Neural cell (in vitro differentiated cells): ENCODE measurements around the gene RCE1. TPM values are rescaled to one million over a fixed set of nuclear protein-coding genes. Genes with fewer than 3 reads are reported as not detected.
A peak's percentile ranks its signal among the peaks of the same experiment; 100 is the strongest.

ENCODE experiments used
- H2AFZ ChIP-seq: fragments of 200-600, 300-800 bp; sonication (generic), shearing (Covaris generic); 2 replicates; pipeline ENCODE4 v1.6.0; 2014; ENCODE audit warnings: low read depth, mild to moderate bottlenecking, antibody characterized with exemption, low read length, moderate library complexity
- H3F3A ChIP-seq: fragments of 200-600 bp; shearing (Covaris generic); 2 replicates; pipeline ENCODE4 v1.6.1; 2016; ENCODE audit warnings: mild to moderate bottlenecking, moderate library complexity, mixed read lengths, antibody characterized with exemption, low read length; ENCODE audit not compliant: insufficient read depth, poor library complexity, severe bottlenecking
- H3K27ac ChIP-seq: fragments of 200-600, 300-800 bp; sonication (generic), shearing (Covaris generic); 2 replicates; pipeline ENCODE4 v1.5.1; 2014; ENCODE audit warnings: mild to moderate bottlenecking, low read length, moderate library complexity
- H3K27me3 ChIP-seq: fragments of 300-800, 200-600 bp; sonication (generic), shearing (Covaris generic); 2 replicates; pipeline ENCODE4 v1.6.0; 2014; ENCODE audit warnings: mild to moderate bottlenecking, low read depth, low read length, moderate library complexity; ENCODE audit not compliant: insufficient read depth
- H3K36me3 ChIP-seq: fragments of 300-800, 200-600 bp; sonication (generic), shearing (Covaris generic); 2 replicates; pipeline ENCODE4 v1.5.1; 2014; ENCODE audit warnings: mild to moderate bottlenecking, antibody characterized with exemption, low read length, moderate library complexity; ENCODE audit not compliant: insufficient read depth
- H3K4me2 ChIP-seq: fragments of 300-800, 200-600 bp; sonication (generic), shearing (Covaris generic); 2 replicates; pipeline ENCODE4 v1.6.0; 2014; ENCODE audit warnings: mild to moderate bottlenecking, low read length
- H3K4me3 ChIP-seq: fragments of 300-800, 200-600 bp; sonication (generic), shearing (Covaris generic); 2 replicates; pipeline ENCODE4 v1.5.1; 2014; ENCODE audit warnings: mild to moderate bottlenecking, low read length, moderate library complexity
- H3K79me2 ChIP-seq: fragments of 200-600 bp; shearing (Covaris generic); replicated peaks from 2 replicates; pipeline ENCODE4 v1.6.0; 2014; ENCODE audit warnings: mild to moderate bottlenecking, low read length, moderate library complexity; ENCODE audit not compliant: insufficient read depth
- H3K9ac ChIP-seq: fragments of 300-800, 200-600 bp; sonication (generic), shearing (Covaris generic); 2 replicates; pipeline ENCODE4 v1.6.1; 2016; ENCODE audit warnings: mild to moderate bottlenecking, low read length, mixed read lengths
- H3K9me2 ChIP-seq: fragments of 200-600 bp; shearing (Covaris generic); 2 replicates; pipeline ENCODE4 v1.6.1; 2016; ENCODE audit warnings: mild to moderate bottlenecking, low read length, mixed read lengths; ENCODE audit not compliant: insufficient read depth
- H3K9me3 ChIP-seq: fragments of 200-600, 300-800 bp; sonication (generic), shearing (Covaris generic); 2 replicates; pipeline ENCODE4 v1.6.1; 2016; ENCODE audit warnings: mild to moderate bottlenecking, mixed run types, low read length, moderate library complexity, mixed read lengths
- H4K20me1 ChIP-seq: fragments of 200-600 bp; shearing (Covaris generic); 2 replicates; pipeline ENCODE4 v1.6.1; 2016; ENCODE audit warnings: mild to moderate bottlenecking, mixed run types; ENCODE audit not compliant: insufficient read depth
- EP300 ChIP-seq: fragments of 450-650 bp; conservative IDR thresholded peaks from 2 replicates; pipeline ENCODE4 v1.6.1; 2014; ENCODE audit warnings: antibody characterized with exemption, mild to moderate bottlenecking, moderate library complexity; ENCODE audit not compliant: poor library complexity, severe bottlenecking
- MXI1 ChIP-seq: fragments of 450-650 bp; conservative IDR thresholded peaks from 2 replicates; pipeline ENCODE4 v1.6.1; 2014; ENCODE audit warnings: antibody characterized with exemption, mild to moderate bottlenecking; ENCODE audit not compliant: poor library complexity, severe bottlenecking
- POLR2AphosphoS5 ChIP-seq: IDR thresholded peaks from 2 replicates; pipeline ENCODE4 v1.6.1; 2012
- RAD21 ChIP-seq: fragments of 450-650 bp; conservative IDR thresholded peaks from 2 replicates; pipeline ENCODE4 v1.6.1; 2014; ENCODE audit warnings: antibody characterized with exemption, mild to moderate bottlenecking, moderate library complexity
- REST ChIP-seq: IDR thresholded peaks from 2 replicates; pipeline ENCODE4 v1.6.1; 2012; ENCODE audit warnings: borderline replicate concordance
- SMC3 ChIP-seq: fragments of 450-650 bp; conservative IDR thresholded peaks from 2 replicates; pipeline ENCODE4 v1.6.1; 2014; ENCODE audit warnings: antibody characterized with exemption, mild to moderate bottlenecking, moderate library complexity; ENCODE audit not compliant: poor library complexity
- TAF1 ChIP-seq: IDR thresholded peaks from 2 replicates; pipeline ENCODE4 v1.6.1; 2012; ENCODE audit warnings: low read depth
- polyA plus RNA-seq: library from polyadenylated mRNA; depleted of rRNA; stranded (reverse); fragments of >200 nt; gene quantifications from 2 replicates; pipeline ENCODE4 v1.2.3, GENCODE V29; 2014
- TF ChIP-seq, protein P1 (sequence below): fragments of 450-650 bp; IDR thresholded peaks from 2 replicates; pipeline ENCODE4 v1.5.1; 2014; ENCODE audit warnings: antibody characterized with exemption, mild to moderate bottlenecking, moderate library complexity; ENCODE audit not compliant: poor library complexity, severe bottlenecking

The RCE1 gene
- polyA plus RNA-seq, 1 donor from 2014 or later = 50.5 TPM

GRCh38 chr11:66882561-66883015 is 39.3 kb downstream of the RCE1 start:
- Histone ChIP-seq H3F3A (no peaks in the 10 kb centered on the region), H3K36me3 (no peaks in the 10 kb centered on the region), H2AFZ (no peak overlapping the region), H3K79me2 (no peaks in the 10 kb centered on the region), H4K20me1 (no peaks in the 10 kb centered on the region), H3K27me3 (no peaks in the 10 kb centered on the region), H3K9me3 (no peaks in the 10 kb centered on the region), H3K9me2 (no peaks in the 10 kb centered on the region), H3K9ac (no peak overlapping the region), H3K4me3 (no peak overlapping the region), H3K27ac (no peak overlapping the region), H3K4me2 (no peak overlapping the region)
- TF ChIP-seq POLR2AphosphoS5 (no peak), TAF1 (no peak), EP300 (no peak), RAD21 (no peak), SMC3 (no peak)

DNA sequence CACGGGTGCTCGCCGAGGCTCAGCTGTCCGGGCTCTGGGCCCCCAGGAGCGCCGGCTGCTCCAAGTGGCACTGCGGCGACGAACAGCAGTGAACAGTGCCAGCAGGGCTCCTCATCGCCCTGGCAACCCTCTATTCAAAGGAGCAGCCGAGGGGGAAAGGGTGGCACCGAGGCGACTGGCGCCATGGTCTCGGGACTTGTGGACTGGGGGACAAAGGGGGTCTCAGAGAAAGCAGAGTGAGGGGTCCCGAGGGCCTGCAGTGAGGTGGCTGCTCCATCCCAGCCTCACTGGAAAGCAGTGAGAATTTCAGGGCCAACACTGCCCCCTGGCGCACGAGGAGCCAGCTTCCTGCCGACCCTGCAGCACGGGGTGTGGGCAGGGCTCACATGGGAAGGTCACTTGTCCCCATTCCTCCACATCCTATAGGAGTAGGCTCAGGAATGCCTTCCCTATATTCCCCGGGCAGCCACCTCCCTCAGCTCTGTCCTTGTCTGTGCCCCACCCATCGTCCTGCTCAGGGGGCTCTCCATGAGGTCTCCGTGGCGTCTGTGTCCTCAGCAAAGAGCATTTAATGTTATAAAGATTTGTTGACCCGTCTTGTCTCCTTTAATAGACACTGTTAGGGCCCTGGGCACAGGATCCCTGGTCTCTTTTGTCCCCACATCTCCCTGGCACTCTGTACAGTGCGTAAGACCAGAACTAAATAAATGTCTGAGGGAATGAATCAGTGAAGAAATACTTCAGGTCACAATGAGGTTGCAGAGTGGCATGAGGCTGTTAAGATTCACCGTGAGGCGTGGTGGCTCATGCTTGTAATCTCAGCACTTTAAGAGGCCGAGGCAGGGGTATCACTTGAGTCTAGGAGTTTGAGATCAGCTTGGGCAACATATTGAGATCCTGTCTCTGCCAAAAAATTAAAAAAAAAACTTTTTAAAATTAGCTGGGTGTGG is 40.0 kb downstream of the RCE1 start:
- Histone ChIP-seq H3K9me3 (no peaks in the 10 kb centered on the region), H3K27me3 (no peaks in the 10 kb centered on the region), H3K36me3 (no peaks in the 10 kb centered on the region), H3K9ac (no peak overlapping the region), H3K9me2 (no peaks in the 10 kb centered on the region), H3K4me3 (no peak overlapping the region), H4K20me1 (no peaks in the 10 kb centered on the region), H3K4me2 (no peak overlapping the region), H3K27ac (no peak overlapping the region), H2AFZ (no peak overlapping the region), H3F3A (no peaks in the 10 kb centered on the region), H3K79me2 (no peaks in the 10 kb centered on the region)
- TF ChIP-seq REST (no peak), EP300 (no peak), MXI1 (peak; percentile 21), SMC3 (peak; percentile 34), RAD21 (peak; percentile 42)
- TF ChIP-seq, protein P1, sequence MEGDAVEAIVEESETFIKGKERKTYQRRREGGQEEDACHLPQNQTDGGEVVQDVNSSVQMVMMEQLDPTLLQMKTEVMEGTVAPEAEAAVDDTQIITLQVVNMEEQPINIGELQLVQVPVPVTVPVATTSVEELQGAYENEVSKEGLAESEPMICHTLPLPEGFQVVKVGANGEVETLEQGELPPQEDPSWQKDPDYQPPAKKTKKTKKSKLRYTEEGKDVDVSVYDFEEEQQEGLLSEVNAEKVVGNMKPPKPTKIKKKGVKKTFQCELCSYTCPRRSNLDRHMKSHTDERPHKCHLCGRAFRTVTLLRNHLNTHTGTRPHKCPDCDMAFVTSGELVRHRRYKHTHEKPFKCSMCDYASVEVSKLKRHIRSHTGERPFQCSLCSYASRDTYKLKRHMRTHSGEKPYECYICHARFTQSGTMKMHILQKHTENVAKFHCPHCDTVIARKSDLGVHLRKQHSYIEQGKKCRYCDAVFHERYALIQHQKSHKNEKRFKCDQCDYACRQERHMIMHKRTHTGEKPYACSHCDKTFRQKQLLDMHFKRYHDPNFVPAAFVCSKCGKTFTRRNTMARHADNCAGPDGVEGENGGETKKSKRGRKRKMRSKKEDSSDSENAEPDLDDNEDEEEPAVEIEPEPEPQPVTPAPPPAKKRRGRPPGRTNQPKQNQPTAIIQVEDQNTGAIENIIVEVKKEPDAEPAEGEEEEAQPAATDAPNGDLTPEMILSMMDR = peak; percentile 63
